Neural cell (in vitro differentiated cells): ENCODE results near the gene DGLUCY. TPM values are rescaled to one million over a fixed set of nuclear protein-coding genes. Genes with fewer than 3 reads are reported as not detected.

Source experiments
- H2AFZ ChIP-seq: fragments of 200-600, 300-800 bp; sonication (generic), shearing (Covaris generic); 2 replicates; pipeline ENCODE4 v1.6.0; 2014; ENCODE audit warnings: low read depth, mild to moderate bottlenecking, antibody characterized with exemption, low read length, moderate library complexity
- H3F3A ChIP-seq: fragments of 200-600 bp; shearing (Covaris generic); 2 replicates; pipeline ENCODE4 v1.6.1; 2016; ENCODE audit warnings: mild to moderate bottlenecking, moderate library complexity, mixed read lengths, antibody characterized with exemption, low read length; ENCODE audit not compliant: insufficient read depth, poor library complexity, severe bottlenecking
- H3K27ac ChIP-seq: fragments of 200-600, 300-800 bp; sonication (generic), shearing (Covaris generic); 2 replicates; pipeline ENCODE4 v1.5.1; 2014; ENCODE audit warnings: mild to moderate bottlenecking, low read length, moderate library complexity
- H3K27me3 ChIP-seq: fragments of 300-800, 200-600 bp; sonication (generic), shearing (Covaris generic); 2 replicates; pipeline ENCODE4 v1.6.0; 2014; ENCODE audit warnings: mild to moderate bottlenecking, low read depth, low read length, moderate library complexity; ENCODE audit not compliant: insufficient read depth
- H3K36me3 ChIP-seq: fragments of 300-800, 200-600 bp; sonication (generic), shearing (Covaris generic); 2 replicates; pipeline ENCODE4 v1.5.1; 2014; ENCODE audit warnings: mild to moderate bottlenecking, antibody characterized with exemption, low read length, moderate library complexity; ENCODE audit not compliant: insufficient read depth
- H3K4me2 ChIP-seq: fragments of 300-800, 200-600 bp; sonication (generic), shearing (Covaris generic); 2 replicates; pipeline ENCODE4 v1.6.0; 2014; ENCODE audit warnings: mild to moderate bottlenecking, low read length
- H3K4me3 ChIP-seq: fragments of 300-800, 200-600 bp; sonication (generic), shearing (Covaris generic); 2 replicates; pipeline ENCODE4 v1.5.1; 2014; ENCODE audit warnings: mild to moderate bottlenecking, low read length, moderate library complexity
- H3K79me2 ChIP-seq: fragments of 200-600 bp; shearing (Covaris generic); replicated peaks from 2 replicates; pipeline ENCODE4 v1.6.0; 2014; ENCODE audit warnings: mild to moderate bottlenecking, low read length, moderate library complexity; ENCODE audit not compliant: insufficient read depth
- H3K9ac ChIP-seq: fragments of 300-800, 200-600 bp; sonication (generic), shearing (Covaris generic); 2 replicates; pipeline ENCODE4 v1.6.1; 2016; ENCODE audit warnings: mild to moderate bottlenecking, low read length, mixed read lengths
- H3K9me2 ChIP-seq: fragments of 200-600 bp; shearing (Covaris generic); 2 replicates; pipeline ENCODE4 v1.6.1; 2016; ENCODE audit warnings: mild to moderate bottlenecking, low read length, mixed read lengths; ENCODE audit not compliant: insufficient read depth
- H3K9me3 ChIP-seq: fragments of 200-600, 300-800 bp; sonication (generic), shearing (Covaris generic); 2 replicates; pipeline ENCODE4 v1.6.1; 2016; ENCODE audit warnings: mild to moderate bottlenecking, mixed run types, low read length, moderate library complexity, mixed read lengths
- H4K20me1 ChIP-seq: fragments of 200-600 bp; shearing (Covaris generic); 2 replicates; pipeline ENCODE4 v1.6.1; 2016; ENCODE audit warnings: mild to moderate bottlenecking, mixed run types; ENCODE audit not compliant: insufficient read depth
- EP300 ChIP-seq: fragments of 450-650 bp; conservative IDR thresholded peaks from 2 replicates; pipeline ENCODE4 v1.6.1; 2014; ENCODE audit warnings: antibody characterized with exemption, mild to moderate bottlenecking, moderate library complexity; ENCODE audit not compliant: poor library complexity, severe bottlenecking
- EZH2 ChIP-seq: fragments of 200-600, 300-800 bp; shearing (Covaris generic), sonication (generic); IDR thresholded peaks from 2 replicates; pipeline ENCODE4 v1.6.1; 2014; ENCODE audit warnings: antibody characterized with exemption, low read length, borderline replicate concordance, mild to moderate bottlenecking; ENCODE audit not compliant: insufficient read depth, poor library complexity, severe bottlenecking
- MXI1 ChIP-seq: fragments of 450-650 bp; conservative IDR thresholded peaks from 2 replicates; pipeline ENCODE4 v1.6.1; 2014; ENCODE audit warnings: antibody characterized with exemption, mild to moderate bottlenecking; ENCODE audit not compliant: poor library complexity, severe bottlenecking
- POLR2AphosphoS5 ChIP-seq: IDR thresholded peaks from 2 replicates; pipeline ENCODE4 v1.6.1; 2012
- RAD21 ChIP-seq: fragments of 450-650 bp; conservative IDR thresholded peaks from 2 replicates; pipeline ENCODE4 v1.6.1; 2014; ENCODE audit warnings: antibody characterized with exemption, mild to moderate bottlenecking, moderate library complexity
- REST ChIP-seq: IDR thresholded peaks from 2 replicates; pipeline ENCODE4 v1.6.1; 2012; ENCODE audit warnings: borderline replicate concordance
- SMC3 ChIP-seq: fragments of 450-650 bp; conservative IDR thresholded peaks from 2 replicates; pipeline ENCODE4 v1.6.1; 2014; ENCODE audit warnings: antibody characterized with exemption, mild to moderate bottlenecking, moderate library complexity; ENCODE audit not compliant: poor library complexity
- TAF1 ChIP-seq: IDR thresholded peaks from 2 replicates; pipeline ENCODE4 v1.6.1; 2012; ENCODE audit warnings: low read depth
- polyA plus RNA-seq: library from polyadenylated mRNA; depleted of rRNA; stranded (reverse); fragments of >200 nt; gene quantifications from 2 replicates; pipeline ENCODE4 v1.2.3, GENCODE V29; 2014
- TF ChIP-seq, protein P1 (sequence below): fragments of 450-650 bp; IDR thresholded peaks from 2 replicates; pipeline ENCODE4 v1.5.1; 2014; ENCODE audit warnings: antibody characterized with exemption, mild to moderate bottlenecking, moderate library complexity; ENCODE audit not compliant: poor library complexity, severe bottlenecking

Gene DGLUCY
- polyA plus RNA-seq, 1 donor from 2014 or later, result 30.5 TPM

GRCh38 chr14:91253795-91254323, 140.0 kb downstream of the DGLUCY start:
- Histone ChIP-seq H3K27me3 (peaks cover 4% of the 10 kb centered on the region), H3K9me2 (no peaks in the 10 kb centered on the region), H3K4me3 (peak overlapping the region; percentile 72), H3K27ac (no peak overlapping the region), H3K9ac (peak overlapping the region; percentile 73), H2AFZ (peak overlapping the region; percentile 51), H4K20me1 (no peaks in the 10 kb centered on the region), H3K79me2 (no peaks in the 10 kb centered on the region), H3K36me3 (no peaks in the 10 kb centered on the region), H3K9me3 (no peaks in the 10 kb centered on the region), H3F3A (no peaks in the 10 kb centered on the region), H3K4me2 (peak overlapping the region; percentile 51)
- TF ChIP-seq, protein P1, sequence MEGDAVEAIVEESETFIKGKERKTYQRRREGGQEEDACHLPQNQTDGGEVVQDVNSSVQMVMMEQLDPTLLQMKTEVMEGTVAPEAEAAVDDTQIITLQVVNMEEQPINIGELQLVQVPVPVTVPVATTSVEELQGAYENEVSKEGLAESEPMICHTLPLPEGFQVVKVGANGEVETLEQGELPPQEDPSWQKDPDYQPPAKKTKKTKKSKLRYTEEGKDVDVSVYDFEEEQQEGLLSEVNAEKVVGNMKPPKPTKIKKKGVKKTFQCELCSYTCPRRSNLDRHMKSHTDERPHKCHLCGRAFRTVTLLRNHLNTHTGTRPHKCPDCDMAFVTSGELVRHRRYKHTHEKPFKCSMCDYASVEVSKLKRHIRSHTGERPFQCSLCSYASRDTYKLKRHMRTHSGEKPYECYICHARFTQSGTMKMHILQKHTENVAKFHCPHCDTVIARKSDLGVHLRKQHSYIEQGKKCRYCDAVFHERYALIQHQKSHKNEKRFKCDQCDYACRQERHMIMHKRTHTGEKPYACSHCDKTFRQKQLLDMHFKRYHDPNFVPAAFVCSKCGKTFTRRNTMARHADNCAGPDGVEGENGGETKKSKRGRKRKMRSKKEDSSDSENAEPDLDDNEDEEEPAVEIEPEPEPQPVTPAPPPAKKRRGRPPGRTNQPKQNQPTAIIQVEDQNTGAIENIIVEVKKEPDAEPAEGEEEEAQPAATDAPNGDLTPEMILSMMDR, result no peak
- peak; percentile 37 for TF ChIP-seq TAF1

GRCh38 chr14:91254461-91254860, 140.6 kb downstream of the DGLUCY start:
- H3K9me2 ChIP-seq, result no peaks in the 10 kb centered on the region
- TF ChIP-seq REST (no peak), POLR2AphosphoS5 (no peak), EP300 (no peak), TAF1 (no peak), EZH2 (no peak), SMC3 (no peak), MXI1 (no peak), RAD21 (no peak)
- TF ChIP-seq, protein P1, result no peak

More at GRCh38 chr14:91254461-91254860, 140.6 kb downstream of the DGLUCY start:
- no peak overlapping the region for H3K9ac ChIP-seq
- no peaks in the 10 kb centered on the region for H3K36me3 ChIP-seq
- H3K4me2 ChIP-seq, result no peak overlapping the region
- no peaks in the 10 kb centered on the region for H4K20me1 ChIP-seq
- no peak overlapping the region for H2AFZ ChIP-seq
- peaks cover 4% of the 10 kb centered on the region for H3K27me3 ChIP-seq
- no peaks in the 10 kb centered on the region for H3K9me3 ChIP-seq
- H3K27ac ChIP-seq, result no peak overlapping the region
- H3K4me3 ChIP-seq, result no peak overlapping the region
- H3F3A ChIP-seq, result no peaks in the 10 kb centered on the region
- H3K79me2 ChIP-seq, result no peaks in the 10 kb centered on the region
